Endothelial cell of umbilical vein (primary cell): ENCODE results near the gene CD68. TPM values are rescaled to one million over a fixed set of nuclear protein-coding genes. Genes with fewer than 3 reads are reported as not detected.

ENCODE experiments used
- BruUV-seq: library from RNA; stranded (reverse); fragments of 400-500 nt; replicated peaks from 2 replicates; lab custom pipeline; 2021; lab: Mats Ljungman, UMichigan
- CTCF ChIA-PET: fragments of 300-600, 350-600 bp; sonication (Branson Sonifier 250); formaldehyde crosslinking; loops from one replicate; lab custom pipeline; 2021; ENCODE audit warnings: antibody characterized with exemption, inconsistent platforms; lab: Charles Lee
- POLR2A ChIA-PET: fragments of 300-600, 350-600 bp; sonication (Branson Sonifier 250); formaldehyde crosslinking; loops from one replicate; lab custom pipeline; 2021; ENCODE audit warnings: antibody characterized with exemption, inconsistent platforms; lab: Charles Lee
- DNase-seq: peaks from one replicate; pipeline ENCODE4 v3.0.0-alpha.2; 2011; ENCODE audit warnings: low read depth, low spot score
- FAIRE-seq: peaks from 2 replicates; lab custom pipeline; 2011; peaks lifted over from hg19 to GRCh38; lab: Jason Lieb, UNC
- H2AFZ ChIP-seq: 2 replicates; pipeline ENCODE4 v1.6.0; 2012; ENCODE audit warnings: low read depth, low read length, control low read depth, inconsistent platforms
- H3K27ac ChIP-seq: 2 replicates; pipeline ENCODE4 v1.5.1; 2011; ENCODE audit warnings: low read depth, mild to moderate bottlenecking, control low read depth, low read length, moderate library complexity; ENCODE audit not compliant: insufficient read depth
- H3K27me3 ChIP-seq, 2 experiments: 2 replicates each; pipeline versions ENCODE4 v1.6.0 to v1.6.1; 2011; ENCODE audit warnings: low read length in 2 of 2, mixed read lengths in 1 of 2; ENCODE audit not compliant: control insufficient read depth in 2 of 2, insufficient read depth in 2 of 2
- H3K36me3 ChIP-seq, 2 experiments: 2 replicates in 1 of 2; 3 replicates in 1 of 2; pipeline ENCODE4 v1.5.1; 2011; ENCODE audit warnings: low read length in 2 of 2, mild to moderate bottlenecking in 1 of 2, moderate library complexity in 1 of 2; ENCODE audit not compliant: control insufficient read depth in 2 of 2, insufficient read depth in 2 of 2; ENCODE audit errors: extremely low read depth in 1 of 2
- H3K4me1 ChIP-seq: 3 replicates; pipeline ENCODE4 v1.5.1; 2011; ENCODE audit warnings: mild to moderate bottlenecking, low read length; ENCODE audit not compliant: control insufficient read depth, insufficient read depth; ENCODE audit errors: extremely low read depth
- H3K4me2 ChIP-seq: 2 replicates; pipeline ENCODE4 v1.6.1; 2011; ENCODE audit warnings: low read length, control low read depth, mixed read lengths; ENCODE audit not compliant: insufficient read depth
- H3K4me3 ChIP-seq, 3 experiments: fragments of 200-600 bp in 1 of 3; sonication (generic), shearing (Covaris generic) in 1 of 3; replicated peaks in 1 of 3; 2 replicates each; pipeline ENCODE4 v1.5.1; 2011 to 2016; ENCODE audit warnings: control low read depth in 3 of 3, low read length in 3 of 3, mild to moderate bottlenecking in 2 of 3, inconsistent platforms in 1 of 3, low read depth in 1 of 3, moderate library complexity in 1 of 3; ENCODE audit not compliant: insufficient read depth in 1 of 3
- H3K79me2 ChIP-seq: 2 replicates; pipeline ENCODE4 v1.6.0; 2012; ENCODE audit warnings: low read length, inconsistent platforms; ENCODE audit not compliant: control insufficient read depth, insufficient read depth
- H3K9ac ChIP-seq: replicated peaks from 2 replicates; pipeline ENCODE3; 2011; ENCODE audit warnings: low read length, control low read depth; ENCODE audit not compliant: insufficient read depth; ENCODE audit errors: extremely low read depth
- H3K9me1 ChIP-seq: replicated peaks from 3 replicates; pipeline ENCODE4 v1.6.0; 2011; ENCODE audit warnings: mild to moderate bottlenecking, low read length; ENCODE audit not compliant: control insufficient read depth, insufficient read depth; ENCODE audit errors: extremely low read depth
- H3K9me3 ChIP-seq: replicated peaks from 2 replicates; pipeline ENCODE4 v1.5.1; 2012; ENCODE audit warnings: low read length, inconsistent platforms; ENCODE audit not compliant: control insufficient read depth, insufficient read depth
- H4K20me1 ChIP-seq: replicated peaks from 2 replicates; pipeline ENCODE3; 2011; ENCODE audit warnings: mild to moderate bottlenecking, low read length; ENCODE audit not compliant: control insufficient read depth, insufficient read depth; ENCODE audit errors: extremely low read depth
- EZH2 ChIP-seq: IDR thresholded peaks from 2 replicates; pipeline ENCODE4 v1.6.1; 2012; ENCODE audit warnings: borderline replicate concordance, low read depth, mild to moderate bottlenecking, moderate library complexity, low read length, inconsistent platforms; ENCODE audit not compliant: severe bottlenecking
- GATA2 ChIP-seq: IDR thresholded peaks from 2 replicates; pipeline ENCODE4 v1.7.0; 2011; ENCODE audit warnings: low read depth, mild to moderate bottlenecking, moderate library complexity, mixed read lengths, low read length; ENCODE audit not compliant: insufficient read length, insufficient read depth
- JUN ChIP-seq: IDR thresholded peaks from 2 replicates; pipeline ENCODE4 v1.6.1; 2011; ENCODE audit warnings: borderline replicate concordance, low read depth; ENCODE audit not compliant: insufficient read length, insufficient read depth
- MYC ChIP-seq: IDR thresholded peaks from one replicate; pipeline ENCODE4 v1.6.1; 2011; ENCODE audit warnings: mild to moderate bottlenecking, low read depth, low read length
- POLR2AphosphoS5 ChIP-seq: IDR thresholded peaks from 2 replicates; pipeline ENCODE4 v1.6.1; 2012; ENCODE audit warnings: low read depth, mild to moderate bottlenecking, control low read depth, low read length, moderate library complexity; ENCODE audit not compliant: insufficient read depth
- dilution Hi-C: fragments of 300-500 bp; cut with MboI; formaldehyde crosslinking; loops from one replicate; pipeline ENCODE4 v1.15.0; 2019; ENCODE audit warnings: low sequenced_read_pairs; ENCODE audit not compliant: extremely low pct_ligation_motif_present
- intact Hi-C: fragments of 100-400 bp; cut with micrococcal nuclease; formaldehyde crosslinking; loops from one replicate; pipeline ENCODE4 v1.10.0; 2022
- polyA plus RNA-seq, 4 experiments: library from polyadenylated mRNA; depleted of rRNA in 3 of 4; stranded (reverse) in 3 of 4; unstranded in 1 of 4; fragments of >200 nt; gene quantifications; 2 replicates each; pipeline versions ENCODE4 v1.2.1 to v1.2.3, GENCODE V29; 2011 to 2012; ENCODE audit warnings: missing spikeins in 1 of 4
- total RNA-seq: library from RNA; stranded (reverse); gene quantifications from 2 replicates; pipeline ENCODE4 v1.2.3, GENCODE V29; 2021
- TF ChIP-seq, protein P1 (sequence below): IDR thresholded peaks from 2 replicates; pipeline ENCODE4 v1.6.1; 2011; ENCODE audit not compliant: insufficient read depth, insufficient read length

CD68 gene
- total and polyA plus RNA-seq, 2 donors (not counting 3 experiments of a cell fraction or from before 2014, with no cell fraction given): 2.9 to 30.8 TPM

DNA sequence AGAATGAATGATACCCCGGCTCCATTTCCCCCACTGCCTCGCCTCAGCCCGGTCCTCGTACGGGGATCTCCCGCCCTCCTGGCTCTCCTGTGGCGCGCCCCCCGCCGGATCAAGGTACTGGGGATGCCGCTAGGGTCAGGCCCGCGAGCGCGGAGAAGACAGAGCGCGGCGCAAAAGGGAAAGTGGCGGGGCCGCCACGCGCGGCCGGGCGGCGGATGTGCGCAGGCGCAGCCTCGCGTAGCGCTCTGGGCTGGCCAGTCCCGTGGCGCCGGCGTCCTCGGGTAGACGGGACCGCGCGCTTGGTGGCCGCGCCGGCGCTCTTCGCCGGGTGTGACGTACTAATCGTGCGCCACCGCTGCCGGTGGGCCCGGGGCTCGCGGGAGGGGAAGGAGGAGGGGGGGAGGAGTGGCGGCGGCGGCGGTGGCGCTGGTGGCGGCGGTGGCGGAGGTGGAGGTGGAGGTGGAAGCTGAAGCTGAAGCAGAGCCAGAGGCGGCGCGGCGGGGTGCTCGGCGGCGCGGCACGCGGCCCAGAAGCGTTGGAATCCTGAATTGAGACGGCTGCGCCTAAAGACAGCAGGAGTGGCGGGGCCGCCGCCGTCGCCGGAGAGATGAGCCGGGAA is 17.7 kb upstream of the CD68 start, which contains the start of gene SENP3:
SENP3 (plus strand) TSS at position 331 of the 619 bp plus-strand sequence. CDS start 1,158 bp downstream, outside the sequence.
- peaks cover 36% of the 10 kb centered on the region for H3K4me1 ChIP-seq
- peak within 1 kb of the TSS; percentile 62 to 80 (median 70) for H3K4me3 ChIP-seq
- H3K9ac ChIP-seq: peak within 1 kb of the TSS; percentile 67
- dilution Hi-C loops (no loop called here), intact Hi-C loops (loop anchor here (1.0 to 2.0 kb wide), 11 partner anchors 11 to 237 kb away; partner anchors contain the start of genes FXR2, PLSCR3, POLR2A and TMEM256)
- ChIA-PET CTCF (interaction anchor here (0.5 to 6.7 kb wide), 23 partner anchors 9 to 371 kb away, joined by 3 to 314 read pairs (median 11); partner anchors contain the start of genes FGF11, NEURL4, NLGN2 and PLSCR3), POLR2A (no interaction called here)
- no peaks in the 10 kb centered on the region for H3K27me3 ChIP-seq
- H3K36me3 ChIP-seq: peaks cover 8 to 12% of the 10 kb centered on the region in 2 experiments
- no TSS peak for BruUV-seq
- H3K9me3 ChIP-seq: no peaks in the 10 kb centered on the region
- TF ChIP-seq MYC: peak; percentile 33
- peak; percentile 69 for TF ChIP-seq POLR2AphosphoS5
- no peak for TF ChIP-seq JUN
- TF ChIP-seq, protein P1, sequence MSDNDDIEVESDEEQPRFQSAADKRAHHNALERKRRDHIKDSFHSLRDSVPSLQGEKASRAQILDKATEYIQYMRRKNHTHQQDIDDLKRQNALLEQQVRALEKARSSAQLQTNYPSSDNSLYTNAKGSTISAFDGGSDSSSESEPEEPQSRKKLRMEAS: peak; percentile 4
- DNase-seq (peak; percentile 85), FAIRE-seq (peak; percentile 77)
- peak within 1 kb of the TSS; percentile 83 for H2AFZ ChIP-seq
- peak within 1 kb of the TSS; percentile 86 for H3K4me2 ChIP-seq
- H3K27ac ChIP-seq: peak within 1 kb of the TSS; percentile 60
- H4K20me1 ChIP-seq: no peaks in the 10 kb centered on the region
- no peaks in the 10 kb centered on the region for H3K9me1 ChIP-seq
- H3K79me2 ChIP-seq: peaks cover 39% of the 10 kb centered on the region

DNA sequence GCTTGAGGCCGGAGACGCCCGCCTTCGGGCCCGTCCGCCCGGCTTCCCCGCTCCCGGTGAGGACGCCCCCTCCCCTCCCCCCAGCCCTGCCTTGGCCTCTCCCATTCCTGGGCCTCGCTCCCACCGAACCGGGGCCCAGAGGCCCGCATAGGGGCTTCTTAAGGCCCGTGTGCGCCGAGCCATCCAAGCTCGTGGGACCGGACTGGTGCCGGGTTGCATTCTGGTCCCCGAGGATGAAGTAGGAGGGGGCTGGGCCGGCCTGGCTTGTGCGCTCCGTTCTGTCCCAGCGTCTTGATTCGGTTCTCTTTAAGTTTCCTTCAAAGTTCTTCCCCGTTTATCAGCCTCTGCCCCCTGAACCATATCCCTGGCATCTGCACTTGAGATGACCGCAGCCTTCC is 17.2 kb upstream of the CD68 start:
- Histone ChIP-seq H4K20me1 (no peaks in the 10 kb centered on the region), H3K36me3 (peaks cover 8 to 16% of the 10 kb centered on the region in 2 experiments), H3K4me1 (peaks cover 36% of the 10 kb centered on the region), H3K9me1 (no peaks in the 10 kb centered on the region), H3K27me3 (no peaks in the 10 kb centered on the region), H3K4me3 (peak overlapping the region; percentile 62 to 80 (median 70)), H2AFZ (peak overlapping the region; percentile 34), H3K9ac (peak overlapping the region; percentile 67), H3K9me3 (no peaks in the 10 kb centered on the region), H3K4me2 (peak overlapping the region; percentile 82), H3K27ac (peak overlapping the region; percentile 35), H3K79me2 (peaks cover 39% of the 10 kb centered on the region)
- no TSS peak for BruUV-seq
- FAIRE-seq (peak; percentile 57), DNase-seq (no peak)
- intact Hi-C loops (no loop called here), dilution Hi-C loops (no loop called here)
- ChIA-PET POLR2A (no interaction called here), CTCF (interaction anchor here (2.3 to 6.7 kb wide), 6 partner anchors 24 to 66 kb away, joined by 7 to 314 read pairs (median 45); partner anchors contain the start of gene SOX15)
- no peak for TF ChIP-seq EZH2
- TF ChIP-seq MYC: no peak
- TF ChIP-seq GATA2: no peak
